Measurements from ENCODE around the gene OVCH1. TPM values are rescaled to one million over a fixed set of nuclear protein-coding genes. Genes with fewer than 3 reads are reported as not detected.

OVCH1 gene
- total and polyA plus RNA-seq, 10 of the 15 experiments (the other 5 are each of a cell fraction or from before 2014, with no cell fraction given): 0.15 TPM; not detected in 9

DNA sequence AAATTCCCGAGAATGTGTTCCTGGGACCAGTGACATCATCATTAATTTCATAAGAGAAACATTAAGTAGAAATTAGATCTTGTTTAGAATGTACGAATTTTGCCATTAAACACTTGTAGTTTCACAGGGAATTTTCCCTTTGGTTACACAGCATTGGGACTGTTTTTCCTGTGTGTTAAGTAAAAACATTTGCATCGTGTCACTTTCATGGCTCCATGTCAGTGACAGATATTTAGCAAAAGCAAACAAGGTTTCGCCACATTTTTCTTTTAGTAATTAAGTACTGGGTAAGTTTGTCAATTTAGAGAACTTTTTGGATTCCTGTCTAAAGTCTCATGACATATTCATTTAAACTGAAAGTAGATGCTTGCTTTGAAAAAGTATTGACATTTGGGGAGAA, 45.5 kb upstream of the OVCH1 start (continued):
- TF ChIP-seq CREB1 (IDR thresholded peaks at IDR 0.05; ENCODE audit: low read depth) (no peak), NR2C1 (IDR thresholded peaks at IDR 0.05) (no peak), MEF2B (IDR thresholded peaks at IDR 0.05; ENCODE audit: partially characterized antibody, poor library complexity, severe bottlenecking) (no peak), EP300 (IDR thresholded peaks at IDR 0.05; ENCODE audit: borderline replicate concordance in 1 of 2, control insufficient read depth in 1 of 2, low read depth in 2 of 2, low read length in 2 of 2) (no peak)

DNA sequence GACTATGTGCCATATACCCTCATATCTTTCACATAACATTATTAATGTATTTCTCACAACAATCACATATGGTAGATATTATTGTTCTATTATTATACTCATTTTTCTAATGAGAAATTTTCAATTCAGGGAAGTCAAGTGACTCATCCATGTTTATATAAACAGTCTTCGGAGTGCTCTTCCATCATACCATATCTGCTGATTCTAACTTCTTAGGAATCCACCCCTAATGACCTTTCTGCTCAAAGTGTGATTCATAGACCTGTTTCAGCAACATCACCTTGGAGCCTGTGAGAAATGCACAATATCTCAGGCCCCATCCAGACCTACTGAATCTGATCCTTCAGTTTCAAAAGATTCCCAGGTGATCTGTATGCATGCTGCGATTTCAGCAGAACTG, 39.8 kb upstream of the OVCH1 start:
- ChIA-PET SMC1A (ENCODE audit: uncharacterized antibody, unreplicated experiment) (interaction anchor here (0.8 to 1.7 kb wide), 4 partner anchors 8 to 322 kb away, joined by 3 to 6 read pairs (median 4); no protein-coding TSS in a partner anchor), CTCF (interaction anchor here (1.2 to 3.2 kb wide), 3 partner anchors 13 to 352 kb away, joined by 3 to 8 read pairs (median 4); no protein-coding TSS in a partner anchor), POLR2A (no interaction called here), RAD21 (ENCODE audit: unreplicated experiment) (no interaction called here)
- Histone ChIP-seq H2AFZ (ENCODE audit: control insufficient read depth, low read depth, low read length) (no peak overlapping the region), H3K9me3 (replicated peaks; ENCODE audit: control insufficient read depth, insufficient read depth, low read length) (no peaks in the 10 kb centered on the region), H4K20me1 (ENCODE audit: control insufficient read depth, insufficient read depth) (no peaks in the 10 kb centered on the region), H3K27me3 (replicated peaks in 1 of 2; ENCODE audit: control insufficient read depth in 2 of 2, insufficient read depth in 2 of 2, low read length in 1 of 2) (no peaks in the 10 kb centered on the region), H3K9ac (ENCODE audit: control insufficient read depth, insufficient read depth, low read length) (no peak overlapping the region), H3K4me3 (no peak overlapping the region), H3K79me2 (ENCODE audit: control insufficient read depth, insufficient read depth, low read length) (no peaks in the 10 kb centered on the region), H3K4me1 (ENCODE audit: control insufficient read depth, insufficient read depth, low read length) (no peaks in the 10 kb centered on the region), H3K27ac (ENCODE audit: control insufficient read depth, insufficient read depth) (no peak overlapping the region), H3K4me2 (ENCODE audit: control insufficient read depth, insufficient read depth) (no peak overlapping the region), H3K36me3 (ENCODE audit: control insufficient read depth in 2 of 2, insufficient read depth in 2 of 2, low read length in 1 of 2) (no peaks in the 10 kb centered on the region)
- intact Hi-C loops (cut with micrococcal nuclease; ENCODE audit: unreplicated experiment) (no loop called here), in situ Hi-C loops (cut with MboI) (no loop called here)
- no peak for ATAC-seq
- no peak for DNase-seq (ENCODE audit: low read depth, low spot score)
- BruUV-seq (replicated peaks): no TSS peak
- 0% methylated on average over 2 of the region's 2 CpGs for WGBS (ENCODE audit: insufficient coverage, insufficient replicate concordance, low lambda C conversion rate, missing lambda C conversion rate)
- no peak for FAIRE-seq
- TF ChIP-seq DPF2 (IDR thresholded peaks at IDR 0.05): no peak
- TF ChIP-seq MEF2B (IDR thresholded peaks at IDR 0.05; ENCODE audit: partially characterized antibody, poor library complexity, severe bottlenecking): no peak
- TF ChIP-seq, protein P1, sequence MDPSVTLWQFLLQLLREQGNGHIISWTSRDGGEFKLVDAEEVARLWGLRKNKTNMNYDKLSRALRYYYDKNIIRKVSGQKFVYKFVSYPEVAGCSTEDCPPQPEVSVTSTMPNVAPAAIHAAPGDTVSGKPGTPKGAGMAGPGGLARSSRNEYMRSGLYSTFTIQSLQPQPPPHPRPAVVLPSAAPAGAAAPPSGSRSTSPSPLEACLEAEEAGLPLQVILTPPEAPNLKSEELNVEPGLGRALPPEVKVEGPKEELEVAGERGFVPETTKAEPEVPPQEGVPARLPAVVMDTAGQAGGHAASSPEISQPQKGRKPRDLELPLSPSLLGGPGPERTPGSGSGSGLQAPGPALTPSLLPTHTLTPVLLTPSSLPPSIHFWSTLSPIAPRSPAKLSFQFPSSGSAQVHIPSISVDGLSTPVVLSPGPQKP (IDR thresholded peaks at IDR 0.05; ENCODE audit: low read depth, low read length): no peak
- TF ChIP-seq FOXK2 (IDR thresholded peaks at IDR 0.05): no peak
- no peak for TF ChIP-seq JUNB (IDR thresholded peaks at IDR 0.05)
- no peak for TF ChIP-seq ZNF622 (IDR thresholded peaks at IDR 0.05)
- TF ChIP-seq, protein P2, sequence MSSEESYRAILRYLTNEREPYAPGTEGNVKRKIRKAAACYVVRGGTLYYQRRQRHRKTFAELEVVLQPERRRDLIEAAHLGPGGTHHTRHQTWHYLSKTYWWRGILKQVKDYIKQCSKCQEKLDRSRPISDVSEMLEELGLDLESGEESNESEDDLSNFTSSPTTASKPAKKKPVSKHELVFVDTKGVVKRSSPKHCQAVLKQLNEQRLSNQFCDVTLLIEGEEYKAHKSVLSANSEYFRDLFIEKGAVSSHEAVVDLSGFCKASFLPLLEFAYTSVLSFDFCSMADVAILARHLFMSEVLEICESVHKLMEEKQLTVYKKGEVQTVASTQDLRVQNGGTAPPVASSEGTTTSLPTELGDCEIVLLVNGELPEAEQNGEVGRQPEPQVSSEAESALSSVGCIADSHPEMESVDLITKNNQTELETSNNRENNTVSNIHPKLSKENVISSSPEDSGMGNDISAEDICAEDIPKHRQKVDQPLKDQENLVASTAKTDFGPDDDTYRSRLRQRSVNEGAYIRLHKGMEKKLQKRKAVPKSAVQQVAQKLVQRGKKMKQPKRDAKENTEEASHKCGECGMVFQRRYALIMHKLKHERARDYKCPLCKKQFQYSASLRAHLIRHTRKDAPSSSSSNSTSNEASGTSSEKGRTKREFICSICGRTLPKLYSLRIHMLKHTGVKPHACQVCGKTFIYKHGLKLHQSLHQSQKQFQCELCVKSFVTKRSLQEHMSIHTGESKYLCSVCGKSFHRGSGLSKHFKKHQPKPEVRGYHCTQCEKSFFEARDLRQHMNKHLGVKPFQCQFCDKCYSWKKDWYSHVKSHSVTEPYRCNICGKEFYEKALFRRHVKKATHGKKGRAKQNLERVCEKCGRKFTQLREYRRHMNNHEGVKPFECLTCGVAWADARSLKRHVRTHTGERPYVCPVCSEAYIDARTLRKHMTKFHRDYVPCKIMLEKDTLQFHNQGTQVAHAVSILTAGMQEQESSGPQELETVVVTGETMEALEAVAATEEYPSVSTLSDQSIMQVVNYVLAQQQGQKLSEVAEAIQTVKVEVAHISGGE (CRISPR knock-in tag; IDR thresholded peaks at IDR 0.05): no peak
- TF ChIP-seq JUND (IDR thresholded peaks at IDR 0.05; ENCODE audit: low read depth, low read length): no peak
- no peak for TF ChIP-seq EGR1 (IDR thresholded peaks at IDR 0.05; ENCODE audit: borderline replicate concordance in 1 of 2, low read depth in 2 of 2, low read length in 2 of 2)
- TF ChIP-seq, protein P3, sequence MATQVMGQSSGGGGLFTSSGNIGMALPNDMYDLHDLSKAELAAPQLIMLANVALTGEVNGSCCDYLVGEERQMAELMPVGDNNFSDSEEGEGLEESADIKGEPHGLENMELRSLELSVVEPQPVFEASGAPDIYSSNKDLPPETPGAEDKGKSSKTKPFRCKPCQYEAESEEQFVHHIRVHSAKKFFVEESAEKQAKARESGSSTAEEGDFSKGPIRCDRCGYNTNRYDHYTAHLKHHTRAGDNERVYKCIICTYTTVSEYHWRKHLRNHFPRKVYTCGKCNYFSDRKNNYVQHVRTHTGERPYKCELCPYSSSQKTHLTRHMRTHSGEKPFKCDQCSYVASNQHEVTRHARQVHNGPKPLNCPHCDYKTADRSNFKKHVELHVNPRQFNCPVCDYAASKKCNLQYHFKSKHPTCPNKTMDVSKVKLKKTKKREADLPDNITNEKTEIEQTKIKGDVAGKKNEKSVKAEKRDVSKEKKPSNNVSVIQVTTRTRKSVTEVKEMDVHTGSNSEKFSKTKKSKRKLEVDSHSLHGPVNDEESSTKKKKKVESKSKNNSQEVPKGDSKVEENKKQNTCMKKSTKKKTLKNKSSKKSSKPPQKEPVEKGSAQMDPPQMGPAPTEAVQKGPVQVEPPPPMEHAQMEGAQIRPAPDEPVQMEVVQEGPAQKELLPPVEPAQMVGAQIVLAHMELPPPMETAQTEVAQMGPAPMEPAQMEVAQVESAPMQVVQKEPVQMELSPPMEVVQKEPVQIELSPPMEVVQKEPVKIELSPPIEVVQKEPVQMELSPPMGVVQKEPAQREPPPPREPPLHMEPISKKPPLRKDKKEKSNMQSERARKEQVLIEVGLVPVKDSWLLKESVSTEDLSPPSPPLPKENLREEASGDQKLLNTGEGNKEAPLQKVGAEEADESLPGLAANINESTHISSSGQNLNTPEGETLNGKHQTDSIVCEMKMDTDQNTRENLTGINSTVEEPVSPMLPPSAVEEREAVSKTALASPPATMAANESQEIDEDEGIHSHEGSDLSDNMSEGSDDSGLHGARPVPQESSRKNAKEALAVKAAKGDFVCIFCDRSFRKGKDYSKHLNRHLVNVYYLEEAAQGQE (IDR thresholded peaks at IDR 0.05; ENCODE audit: low read depth, low read length): no peak
- TF ChIP-seq BRCA1 (IDR thresholded peaks at IDR 0.05; ENCODE audit: low read depth, low read length): no peak
- no peak for TF ChIP-seq BHLHE40 (IDR thresholded peaks at IDR 0.05; ENCODE audit: borderline replicate concordance in 1 of 2, low read depth in 2 of 2, low read length in 1 of 2)

Data from GM12878 (cell line).